Measurements from ENCODE around the gene BCO1.

BCO1 gene

GRCh38 chr16:81263470-81264220 is 25.2 kb downstream of the BCO1 start:
- no peaks in the 10 kb centered on the region for H3K36me3 ChIP-seq (ENCODE audit: insufficient read depth, low read length)
- no peak overlapping the region for H3K9ac ChIP-seq (ENCODE audit: low read depth, low read length)
- H3K27ac ChIP-seq (ENCODE audit: low read depth, low read length), result no peak overlapping the region
- no peaks in the 10 kb centered on the region for H3K27me3 ChIP-seq (ENCODE audit: insufficient read depth, low read length)
- 90% methylated on average over 11 of the region's 11 CpGs for WGBS
- H3K9me3 ChIP-seq (ENCODE audit: insufficient read depth, low read depth, low read length), result no peaks in the 10 kb centered on the region
- H3K4me1 ChIP-seq (ENCODE audit: insufficient read depth, low read length), result no peaks in the 10 kb centered on the region
- no peak overlapping the region for H3K4me3 ChIP-seq (ENCODE audit: low read length)

- Histone ChIP-seq H3K27ac (ENCODE audit: low read depth, low read length) (no peak overlapping the region), H3K9me3 (ENCODE audit: insufficient read depth, low read depth, low read length) (no peaks in the 10 kb centered on the region), H3K9ac (ENCODE audit: low read depth, low read length) (no peak overlapping the region), H3K27me3 (ENCODE audit: insufficient read depth, low read length) (no peaks in the 10 kb centered on the region), H3K4me1 (ENCODE audit: insufficient read depth, low read length) (no peaks in the 10 kb centered on the region), H3K4me3 (ENCODE audit: low read length) (no peak overlapping the region), H3K36me3 (ENCODE audit: insufficient read depth, low read length) (no peaks in the 10 kb centered on the region)
- 91% methylated on average over 7 of the region's 7 CpGs for WGBS
Observed at GRCh38 chr16:81264386-81264785, 25.9 kb downstream of the BCO1 start.

GRCh38 chr16:81265052-81265451 is 26.6 kb downstream of the BCO1 start:
- 87% methylated on average over 2 of the region's 2 CpGs for WGBS
- Histone ChIP-seq H3K9me3 (ENCODE audit: insufficient read depth, low read depth, low read length) (no peaks in the 10 kb centered on the region), H3K9ac (ENCODE audit: low read depth, low read length) (no peak overlapping the region), H3K27ac (ENCODE audit: low read depth, low read length) (no peak overlapping the region), H3K4me3 (ENCODE audit: low read length) (no peak overlapping the region), H3K4me1 (ENCODE audit: insufficient read depth, low read length) (no peaks in the 10 kb centered on the region), H3K36me3 (ENCODE audit: insufficient read depth, low read length) (no peaks in the 10 kb centered on the region), H3K27me3 (ENCODE audit: insufficient read depth, low read length) (no peaks in the 10 kb centered on the region)

DNA sequence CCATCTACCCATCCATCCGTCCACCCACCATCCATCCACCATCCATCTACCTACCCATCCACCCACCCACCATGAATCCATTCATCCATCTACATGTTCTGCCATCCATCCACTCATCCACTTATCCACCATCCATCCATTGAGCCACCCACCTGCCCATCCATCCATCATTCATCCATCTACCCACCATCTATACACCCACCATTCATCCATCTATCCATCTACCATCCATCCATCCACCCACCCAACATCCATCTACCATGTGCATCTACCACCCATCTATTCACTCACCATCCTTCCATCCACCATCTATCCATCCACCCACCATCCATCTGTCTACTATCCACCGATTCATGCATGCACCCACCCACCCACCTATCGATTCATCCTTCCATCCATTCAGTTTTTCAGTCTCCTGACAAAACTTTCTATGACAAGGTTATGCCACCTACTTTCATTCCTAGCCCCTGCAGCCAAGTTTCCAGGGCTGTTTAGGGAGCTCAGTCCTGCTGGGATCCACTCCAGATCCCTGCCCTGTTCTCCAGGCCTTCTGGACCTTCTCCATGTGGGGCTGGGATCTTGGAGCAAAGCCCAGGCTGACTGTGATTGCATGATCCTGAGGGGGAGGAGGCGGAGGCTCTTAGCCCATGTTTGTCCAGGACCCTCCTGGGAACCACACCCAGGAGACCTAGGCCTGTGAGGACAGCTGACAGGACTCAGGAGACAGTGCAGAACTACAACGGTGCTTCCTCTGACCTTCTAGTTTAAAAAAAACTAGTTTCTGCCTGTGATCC is 27.4 kb downstream of the BCO1 start:
- Histone ChIP-seq H3K9me3 (ENCODE audit: insufficient read depth, low read depth, low read length) (no peaks in the 10 kb centered on the region), H3K4me1 (ENCODE audit: insufficient read depth, low read length) (no peaks in the 10 kb centered on the region), H3K4me3 (ENCODE audit: low read length) (no peak overlapping the region), H3K9ac (ENCODE audit: low read depth, low read length) (no peak overlapping the region), H3K36me3 (ENCODE audit: insufficient read depth, low read length) (no peaks in the 10 kb centered on the region), H3K27me3 (ENCODE audit: insufficient read depth, low read length) (no peaks in the 10 kb centered on the region), H3K27ac (ENCODE audit: low read depth, low read length) (no peak overlapping the region)
- WGBS, result 94% methylated on average over 5 of the region's 5 CpGs

- no peaks in the 10 kb centered on the region for H3K27me3 ChIP-seq (ENCODE audit: insufficient read depth, low read length)
- H3K9ac ChIP-seq (ENCODE audit: low read depth, low read length), result no peak overlapping the region
- H3K36me3 ChIP-seq (ENCODE audit: insufficient read depth, low read length), result no peaks in the 10 kb centered on the region
- 91% methylated on average over 7 of the region's 7 CpGs for WGBS
- H3K4me1 ChIP-seq (ENCODE audit: insufficient read depth, low read length), result no peaks in the 10 kb centered on the region
- H3K27ac ChIP-seq (ENCODE audit: low read depth, low read length), result no peak overlapping the region
- H3K4me3 ChIP-seq (ENCODE audit: low read length), result no peak overlapping the region
- no peaks in the 10 kb centered on the region for H3K9me3 ChIP-seq (ENCODE audit: insufficient read depth, low read depth, low read length)
Observed at GRCh38 chr16:81266680-81267095, 28.2 kb downstream of the BCO1 start.

DNA sequence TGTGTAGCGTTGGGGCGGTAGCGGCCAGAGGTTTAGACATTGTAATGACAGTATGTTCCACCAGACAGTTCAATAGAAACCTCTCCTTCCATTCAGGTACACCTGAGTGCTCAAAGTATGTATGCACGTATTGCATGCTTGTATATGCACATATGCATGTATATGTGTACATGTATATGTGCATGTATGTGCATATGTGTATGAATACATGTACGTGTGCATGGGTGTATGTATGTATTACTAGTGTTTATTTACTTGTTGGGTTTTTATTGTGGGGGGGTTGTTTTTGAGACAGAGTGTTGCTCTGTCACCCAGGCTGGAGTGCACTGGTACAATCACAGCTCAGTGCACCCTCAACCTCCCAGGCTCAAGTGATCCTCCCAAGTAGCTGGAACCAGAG is 30.0 kb downstream of the BCO1 start:
- H3K9me3 ChIP-seq (ENCODE audit: insufficient read depth, low read depth, low read length), result no peaks in the 10 kb centered on the region
- H3K4me3 ChIP-seq (ENCODE audit: low read length), result no peak overlapping the region
- 94% methylated on average over 5 of the region's 5 CpGs for WGBS
- no peak overlapping the region for H3K27ac ChIP-seq (ENCODE audit: low read depth, low read length)
- H3K27me3 ChIP-seq (ENCODE audit: insufficient read depth, low read length), result no peaks in the 10 kb centered on the region
- H3K4me1 ChIP-seq (ENCODE audit: insufficient read depth, low read length), result no peaks in the 10 kb centered on the region
- H3K9ac ChIP-seq (ENCODE audit: low read depth, low read length), result no peak overlapping the region
- no peaks in the 10 kb centered on the region for H3K36me3 ChIP-seq (ENCODE audit: insufficient read depth, low read length)

- no peaks in the 10 kb centered on the region for H3K27me3 ChIP-seq (ENCODE audit: insufficient read depth, low read length)
- WGBS, result 82% methylated on average over 10 of the region's 10 CpGs
Observed at GRCh38 chr16:81273223-81273950, 34.9 kb downstream of the BCO1 start.

DNA sequence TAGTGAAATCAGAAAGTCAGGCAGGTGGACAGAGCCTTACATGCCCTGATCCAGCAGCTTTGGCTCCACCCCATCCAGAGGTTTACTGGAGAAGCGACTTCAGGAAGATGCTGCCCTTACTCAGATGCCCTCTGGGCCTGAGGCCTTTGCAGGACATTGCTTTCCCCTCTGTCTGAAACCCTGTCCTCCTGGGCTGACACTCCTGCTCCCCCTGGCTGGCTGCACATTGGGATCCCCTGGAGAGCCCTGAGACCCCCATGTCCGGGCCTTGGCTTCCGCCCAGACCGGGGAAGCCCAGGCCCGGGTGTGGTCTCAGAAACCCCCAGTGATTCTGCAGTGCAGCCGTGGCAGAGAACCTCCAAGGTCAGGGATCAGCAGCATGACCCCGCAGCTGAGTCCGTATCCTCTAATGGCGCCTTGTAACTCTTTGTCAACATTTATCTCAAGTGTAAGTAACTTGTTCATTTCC is 36.6 kb downstream of the BCO1 start:
- no peaks in the 10 kb centered on the region for H3K27me3 ChIP-seq (ENCODE audit: insufficient read depth, low read length)
- no peaks in the 10 kb centered on the region for H3K9me3 ChIP-seq (ENCODE audit: insufficient read depth, low read depth, low read length)
- 93% methylated on average over 9 of the region's 9 CpGs for WGBS
- no peak overlapping the region for H3K9ac ChIP-seq (ENCODE audit: low read depth, low read length)
- no peaks in the 10 kb centered on the region for H3K4me1 ChIP-seq (ENCODE audit: insufficient read depth, low read length)
- H3K27ac ChIP-seq (ENCODE audit: low read depth, low read length), result no peak overlapping the region
- no peak overlapping the region for H3K4me3 ChIP-seq (ENCODE audit: low read length)
- no peaks in the 10 kb centered on the region for H3K36me3 ChIP-seq (ENCODE audit: insufficient read depth, low read length)

More at GRCh38 chr16:81273223-81273950, 34.9 kb downstream of the BCO1 start:
- no peak overlapping the region for H3K27ac ChIP-seq (ENCODE audit: low read depth, low read length)
- no peaks in the 10 kb centered on the region for H3K9me3 ChIP-seq (ENCODE audit: insufficient read depth, low read depth, low read length)
- H3K36me3 ChIP-seq (ENCODE audit: insufficient read depth, low read length), result no peaks in the 10 kb centered on the region
- no peaks in the 10 kb centered on the region for H3K4me1 ChIP-seq (ENCODE audit: insufficient read depth, low read length)
- H3K9ac ChIP-seq (ENCODE audit: low read depth, low read length), result no peak overlapping the region
- H3K4me3 ChIP-seq (ENCODE audit: low read length), result no peak overlapping the region

DNA sequence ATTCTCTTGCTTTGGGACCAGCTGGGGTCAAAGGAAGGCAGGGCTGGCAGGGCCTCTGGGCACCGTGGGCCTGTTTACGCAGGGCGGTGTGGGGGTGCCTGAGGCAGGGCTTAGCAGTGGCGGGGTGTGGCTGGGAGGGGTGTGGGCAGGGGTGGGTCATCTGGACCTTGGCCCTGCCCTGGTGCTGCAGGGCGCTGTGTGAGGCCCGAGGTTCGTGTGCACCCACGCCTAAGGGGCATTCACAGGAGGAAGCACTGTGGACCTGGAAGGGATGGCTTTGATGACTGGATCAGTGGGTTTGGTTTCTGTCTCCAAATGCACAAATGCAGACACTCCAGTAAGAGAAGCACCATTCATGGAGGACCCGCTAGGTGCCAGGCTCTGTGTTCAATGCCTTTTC is 37.3 kb downstream of the BCO1 start:
- Histone ChIP-seq H3K27ac (ENCODE audit: low read depth, low read length) (no peak overlapping the region), H3K9ac (ENCODE audit: low read depth, low read length) (no peak overlapping the region), H3K36me3 (ENCODE audit: insufficient read depth, low read length) (no peaks in the 10 kb centered on the region), H3K9me3 (ENCODE audit: insufficient read depth, low read depth, low read length) (no peaks in the 10 kb centered on the region), H3K4me1 (ENCODE audit: insufficient read depth, low read length) (no peaks in the 10 kb centered on the region), H3K4me3 (ENCODE audit: low read length) (no peak overlapping the region), H3K27me3 (ENCODE audit: insufficient read depth, low read length) (no peaks in the 10 kb centered on the region)
- WGBS, result 94% methylated on average over 9 of the region's 9 CpGs

GRCh38 chr16:81276323-81276722 is 37.8 kb downstream of the BCO1 start:
- H3K27ac ChIP-seq (ENCODE audit: low read depth, low read length), result no peak overlapping the region
- H3K9ac ChIP-seq (ENCODE audit: low read depth, low read length), result no peak overlapping the region
- no peak overlapping the region for H3K4me3 ChIP-seq (ENCODE audit: low read length)
- H3K9me3 ChIP-seq (ENCODE audit: insufficient read depth, low read depth, low read length), result no peaks in the 10 kb centered on the region
- H3K36me3 ChIP-seq (ENCODE audit: insufficient read depth, low read length), result no peaks in the 10 kb centered on the region
- 83% methylated on average over 2 of the region's 3 CpGs for WGBS
- no peaks in the 10 kb centered on the region for H3K27me3 ChIP-seq (ENCODE audit: insufficient read depth, low read length)
- no peaks in the 10 kb centered on the region for H3K4me1 ChIP-seq (ENCODE audit: insufficient read depth, low read length)

- H3K4me3 ChIP-seq (ENCODE audit: low read length), result no peak overlapping the region
- H3K4me1 ChIP-seq (ENCODE audit: insufficient read depth, low read length), result no peaks in the 10 kb centered on the region
- H3K36me3 ChIP-seq (ENCODE audit: insufficient read depth, low read length), result no peaks in the 10 kb centered on the region
- H3K27ac ChIP-seq (ENCODE audit: low read depth, low read length), result no peak overlapping the region
- no peaks in the 10 kb centered on the region for H3K27me3 ChIP-seq (ENCODE audit: insufficient read depth, low read length)
- no peak overlapping the region for H3K9ac ChIP-seq (ENCODE audit: low read depth, low read length)
- 94% methylated on average over 6 of the region's 6 CpGs for WGBS
- H3K9me3 ChIP-seq (ENCODE audit: insufficient read depth, low read depth, low read length), result no peaks in the 10 kb centered on the region
Observed at GRCh38 chr16:81277541-81278080, 39.1 kb downstream of the BCO1 start.
